ENCODE data around the gene APOA5.

The APOA5 gene

GRCh38 chr11:116833816-116834534 is 42.3 kb upstream of the APOA5 start:
- Histone ChIP-seq H3K36me3 (no peaks in the 10 kb centered on the region), H3K4me1 (peaks cover 0 to 15% (median 10%) of the 10 kb centered on the region in 4 donors), H3K27me3 (peaks cover 0 to 13% of the 10 kb centered on the region in 2 donors), H3K27ac (no peak overlapping the region), H3K9me3 (no peaks in the 10 kb centered on the region), H3K4me3 (no peak overlapping the region)
- no peak for DNase-seq
- intact Hi-C loops (cut with DNase I; ENCODE audit: low total_unique reads): no loop called here
- no peak for TF ChIP-seq CTCF (IDR thresholded peaks at IDR 0.05)

GRCh38 chr11:116833491-116833815 is 41.8 kb upstream of the APOA5 start:
- Histone ChIP-seq H3K4me3 (no peak overlapping the region), H3K27me3 (peaks cover 0 to 13% of the 10 kb centered on the region in 2 donors), H3K4me1 (peaks cover 0 to 15% (median 10%) of the 10 kb centered on the region in 4 donors), H3K9me3 (no peaks in the 10 kb centered on the region), H3K36me3 (no peaks in the 10 kb centered on the region), H3K27ac (no peak overlapping the region)
- intact Hi-C loops (cut with DNase I; ENCODE audit: low total_unique reads): no loop called here
- TF ChIP-seq CTCF (IDR thresholded peaks at IDR 0.05): no peak
- DNase-seq: no peak

GRCh38 chr11:116832350-116833290 is 40.9 kb upstream of the APOA5 start:
- no peaks in the 10 kb centered on the region for H3K9me3 ChIP-seq
- peak in 1 of 2 donors; percentile 62 for DNase-seq
- H3K36me3 ChIP-seq: no peaks in the 10 kb centered on the region
- peaks cover 0 to 13% of the 10 kb centered on the region in 2 donors for H3K27me3 ChIP-seq
- peaks cover 0 to 15% (median 10%) of the 10 kb centered on the region in 4 donors for H3K4me1 ChIP-seq
- no peak overlapping the region for H3K4me3 ChIP-seq
- intact Hi-C loops (cut with DNase I; ENCODE audit: low total_unique reads): no loop called here
- TF ChIP-seq CTCF (IDR thresholded peaks at IDR 0.05): no peak
- no peak overlapping the region for H3K27ac ChIP-seq

- no peaks in the 10 kb centered on the region for H3K36me3 ChIP-seq
- peaks cover 0 to 15% (median 10%) of the 10 kb centered on the region in 4 donors for H3K4me1 ChIP-seq
- DNase-seq: no peak
- TF ChIP-seq CTCF (IDR thresholded peaks at IDR 0.05): no peak
- intact Hi-C loops (cut with DNase I; ENCODE audit: low total_unique reads): no loop called here
- no peak overlapping the region for H3K27ac ChIP-seq
- no peak overlapping the region for H3K4me3 ChIP-seq
- H3K9me3 ChIP-seq: no peaks in the 10 kb centered on the region
- H3K27me3 ChIP-seq: peaks cover 0 to 13% of the 10 kb centered on the region in 2 donors
Measured at GRCh38 chr11:116831790-116832349, 40.2 kb upstream of the APOA5 start.

- Histone ChIP-seq H3K4me1 (peaks cover 0 to 6% (median 5%) of the 10 kb centered on the region in 4 donors), H3K36me3 (no peaks in the 10 kb centered on the region), H3K9me3 (no peaks in the 10 kb centered on the region), H3K27me3 (peaks cover 0 to 13% of the 10 kb centered on the region in 2 donors), H3K4me3 (no peak overlapping the region), H3K27ac (no peak overlapping the region)
- no peak for DNase-seq
- no peak for TF ChIP-seq CTCF (IDR thresholded peaks at IDR 0.05)
- intact Hi-C loops (cut with DNase I; ENCODE audit: low total_unique reads): no loop called here
Measured at GRCh38 chr11:116830184-116830912, 38.7 kb upstream of the APOA5 start.

Measured in tibial artery (tissue), 4 donors.